ENCODE data around the gene SEMA4A.

GRCh38 chr1:156211243-156211642 lies 57.9 kb downstream of the SEMA4A start:
- TF ChIP-seq POLR2AphosphoS5 (IDR thresholded peaks at IDR 0.05; ENCODE audit: low read depth, low read length) (no peak), SIN3A (IDR thresholded peaks at IDR 0.05; ENCODE audit: borderline replicate concordance, insufficient read depth, low read length) (no peak)

Measured in PFSK-1 (cell line).